AG04450 (cell line): ENCODE data around the gene PLPP3. TPM values are rescaled to one million over a fixed set of nuclear protein-coding genes. Genes with fewer than 3 reads are reported as not detected.

Experiments used
- CTCF ChIA-PET: fragments of 300-600, 350-600 bp; formaldehyde crosslinking; extraction: SDS; loops from one replicate; lab custom pipeline; 2022; ENCODE audit warnings: antibody characterized with exemption, inconsistent platforms; lab: Charles Lee
- POLR2A ChIA-PET: fragments of 350-600 bp; formaldehyde crosslinking; extraction: SDS; loops from one replicate; lab custom pipeline; 2021; ENCODE audit warnings: antibody characterized with exemption, inconsistent platforms; lab: Yijun Ruan, JAX
- DNase-seq: peaks from one replicate; pipeline ENCODE4 v3.0.0-alpha.2; 2011; ENCODE audit warnings: low read depth, low spot score
- H3K27ac ChIP-seq: one replicate; pipeline ENCODE4 v1.5.1; 2012; ENCODE audit warnings: low read depth, low read length, control low read depth
- H3K27me3 ChIP-seq: one replicate; pipeline ENCODE4 v1.6.0; 2012; ENCODE audit warnings: low read length; ENCODE audit not compliant: control insufficient read depth, insufficient read depth
- H3K4me3 ChIP-seq: 2 replicates; pipeline ENCODE4 v1.5.1; 2011; ENCODE audit warnings: mild to moderate bottlenecking, low read depth, low read length, control low read depth
- H3K9me3 ChIP-seq: 2 replicates; pipeline ENCODE4 v1.5.1; 2012; ENCODE audit warnings: low read length; ENCODE audit not compliant: control insufficient read depth, insufficient read depth
- polyA plus RNA-seq: library from polyadenylated mRNA; depleted of rRNA; stranded (reverse); fragments of >200 nt; gene quantifications from 2 replicates; pipeline ENCODE4 v1.2.3, GENCODE V29; 2011
- TF ChIP-seq, protein P1 (sequence below): IDR thresholded peaks from 2 replicates; pipeline ENCODE4 v1.5.1; 2011; ENCODE audit warnings: low read depth, low read length, control low read depth, inconsistent platforms

The PLPP3 gene
- polyA plus RNA-seq, 1 experiment = 210 TPM

DNA sequence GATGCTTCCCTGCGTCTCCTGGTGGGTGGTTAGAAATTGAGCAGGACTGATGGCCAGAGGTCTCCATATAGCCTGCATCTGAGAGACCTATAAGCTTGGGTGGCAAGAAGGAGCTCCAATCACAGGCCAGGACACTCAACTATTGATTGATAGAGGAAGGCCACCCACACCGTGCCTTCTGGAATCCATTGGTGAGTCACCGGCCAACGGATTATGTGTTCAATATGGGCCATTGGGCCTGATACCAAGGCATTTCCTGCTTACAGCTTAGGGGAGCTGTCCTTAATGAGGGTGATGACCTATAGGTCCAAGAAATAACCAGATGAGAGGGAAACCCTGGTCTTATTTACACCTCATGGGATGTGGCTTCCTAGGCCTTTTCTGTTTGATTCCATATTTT, 115.1 kb downstream of the PLPP3 start:
- no peak for DNase-seq
- POLR2A ChIA-PET = no interaction called here
- H3K27ac ChIP-seq = no peak overlapping the region
- H3K4me3 ChIP-seq = no peak overlapping the region
- no peaks in the 10 kb centered on the region for H3K9me3 ChIP-seq
- CTCF ChIA-PET = no interaction called here
- TF ChIP-seq, protein P1, sequence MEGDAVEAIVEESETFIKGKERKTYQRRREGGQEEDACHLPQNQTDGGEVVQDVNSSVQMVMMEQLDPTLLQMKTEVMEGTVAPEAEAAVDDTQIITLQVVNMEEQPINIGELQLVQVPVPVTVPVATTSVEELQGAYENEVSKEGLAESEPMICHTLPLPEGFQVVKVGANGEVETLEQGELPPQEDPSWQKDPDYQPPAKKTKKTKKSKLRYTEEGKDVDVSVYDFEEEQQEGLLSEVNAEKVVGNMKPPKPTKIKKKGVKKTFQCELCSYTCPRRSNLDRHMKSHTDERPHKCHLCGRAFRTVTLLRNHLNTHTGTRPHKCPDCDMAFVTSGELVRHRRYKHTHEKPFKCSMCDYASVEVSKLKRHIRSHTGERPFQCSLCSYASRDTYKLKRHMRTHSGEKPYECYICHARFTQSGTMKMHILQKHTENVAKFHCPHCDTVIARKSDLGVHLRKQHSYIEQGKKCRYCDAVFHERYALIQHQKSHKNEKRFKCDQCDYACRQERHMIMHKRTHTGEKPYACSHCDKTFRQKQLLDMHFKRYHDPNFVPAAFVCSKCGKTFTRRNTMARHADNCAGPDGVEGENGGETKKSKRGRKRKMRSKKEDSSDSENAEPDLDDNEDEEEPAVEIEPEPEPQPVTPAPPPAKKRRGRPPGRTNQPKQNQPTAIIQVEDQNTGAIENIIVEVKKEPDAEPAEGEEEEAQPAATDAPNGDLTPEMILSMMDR = no peak
- no peaks in the 10 kb centered on the region for H3K27me3 ChIP-seq

DNA sequence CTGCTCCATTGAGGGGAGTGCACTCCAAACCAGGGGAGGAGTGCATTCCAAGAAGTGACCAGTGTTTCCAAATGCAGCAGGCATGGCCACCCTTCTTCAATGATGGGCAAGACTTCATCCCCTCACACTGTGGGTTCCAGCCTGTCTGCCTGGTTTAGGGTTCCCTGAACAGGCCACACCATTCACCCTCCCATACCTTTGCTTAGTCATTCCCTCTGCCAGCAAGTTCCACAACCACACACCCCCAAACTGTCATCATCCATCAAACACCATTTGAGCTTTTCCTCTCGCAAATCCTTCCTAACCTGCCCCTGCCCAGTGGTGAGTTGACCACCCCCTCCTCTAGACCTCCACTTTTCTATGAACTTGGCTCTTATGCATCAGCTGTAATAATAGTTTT, 116.0 kb downstream of the PLPP3 start:
- Histone ChIP-seq H3K27ac (no peak overlapping the region), H3K27me3 (no peaks in the 10 kb centered on the region), H3K4me3 (no peak overlapping the region), H3K9me3 (no peaks in the 10 kb centered on the region)
- ChIA-PET CTCF (no interaction called here), POLR2A (no interaction called here)
- no peak for DNase-seq
- TF ChIP-seq, protein P1 = no peak

DNA sequence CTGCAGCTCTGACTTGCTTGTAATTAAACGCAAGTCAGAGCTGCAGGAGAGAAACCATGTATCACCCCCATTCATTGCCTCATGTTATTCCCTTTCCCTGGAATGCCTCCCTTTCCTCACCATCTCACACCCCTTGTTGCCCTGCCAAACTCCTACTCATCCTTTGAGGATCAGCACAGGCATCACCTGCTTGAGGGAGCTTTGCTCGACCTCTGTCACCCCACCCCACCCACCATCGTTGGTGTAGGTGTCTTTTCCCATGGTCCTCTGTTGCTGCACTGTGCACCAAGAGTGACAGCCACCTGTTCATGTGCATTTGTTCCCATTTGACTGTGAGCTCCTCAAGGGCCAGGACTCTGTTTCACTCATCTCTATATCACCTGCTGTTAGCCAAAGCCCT, 117.2 kb downstream of the PLPP3 start:
- POLR2A ChIA-PET = no interaction called here
- TF ChIP-seq, protein P1 = no peak
- Histone ChIP-seq H3K27me3 (no peaks in the 10 kb centered on the region), H3K4me3 (no peak overlapping the region), H3K9me3 (no peaks in the 10 kb centered on the region), H3K27ac (no peak overlapping the region)
- CTCF ChIA-PET = interaction anchor here (0.7 kb wide), 1 partner anchor 18 kb away, joined by 5 read pairs; no protein-coding TSS in a partner anchor
- no peak for DNase-seq

DNA sequence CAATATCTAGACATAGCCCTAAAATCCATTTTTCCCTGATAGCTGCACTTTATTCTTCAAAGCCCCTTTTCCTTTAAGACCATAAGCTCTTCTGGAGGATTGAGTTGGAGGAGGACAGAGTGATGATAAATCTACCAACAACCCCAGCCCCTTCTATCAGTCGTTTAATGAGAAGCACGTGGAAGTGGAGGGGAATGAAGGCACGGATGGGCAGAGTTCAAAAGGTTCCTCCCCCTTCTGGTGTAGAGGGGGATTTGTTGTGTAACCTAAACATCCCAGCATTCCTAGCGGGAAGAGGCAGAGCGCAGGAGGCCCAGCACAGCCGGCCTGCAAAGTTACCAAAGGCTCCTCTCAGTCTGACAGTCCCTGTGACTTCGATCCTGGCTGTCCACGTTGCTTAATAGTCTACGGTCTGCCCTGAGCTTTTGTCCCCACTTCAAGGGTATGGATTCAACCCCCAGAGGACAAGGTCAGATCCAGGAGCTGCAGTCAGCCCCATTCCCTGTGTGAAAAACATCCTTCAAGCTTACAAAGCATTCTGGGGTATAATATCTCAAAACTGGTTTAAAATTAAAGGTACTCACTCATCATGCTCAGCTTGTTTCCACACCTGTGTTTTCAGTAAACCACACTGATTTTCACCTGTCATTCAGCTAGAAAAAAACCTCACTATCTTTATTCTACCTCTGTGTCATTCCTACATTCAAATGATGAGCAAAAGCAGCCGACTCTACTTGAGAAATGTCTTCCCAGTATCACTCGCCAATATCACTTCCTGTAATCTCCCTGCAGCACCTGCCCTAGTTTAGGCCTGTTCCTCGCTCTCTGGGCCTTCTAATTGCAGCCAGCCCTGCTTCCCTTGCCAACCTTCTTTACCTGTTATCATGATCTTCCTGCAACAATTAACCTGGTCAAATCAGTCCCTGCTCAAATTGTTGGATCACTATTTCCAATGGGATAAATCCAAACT, 117.9 kb downstream of the PLPP3 start:
- Histone ChIP-seq H3K27me3 (no peaks in the 10 kb centered on the region), H3K9me3 (no peaks in the 10 kb centered on the region), H3K27ac (no peak overlapping the region), H3K4me3 (no peak overlapping the region)
- CTCF ChIA-PET = interaction anchor here (0.5 kb wide), 1 partner anchor 16 kb away, joined by 4 read pairs; no protein-coding TSS in a partner anchor
- TF ChIP-seq, protein P1 = no peak
- POLR2A ChIA-PET = no interaction called here
- no peak for DNase-seq

DNA sequence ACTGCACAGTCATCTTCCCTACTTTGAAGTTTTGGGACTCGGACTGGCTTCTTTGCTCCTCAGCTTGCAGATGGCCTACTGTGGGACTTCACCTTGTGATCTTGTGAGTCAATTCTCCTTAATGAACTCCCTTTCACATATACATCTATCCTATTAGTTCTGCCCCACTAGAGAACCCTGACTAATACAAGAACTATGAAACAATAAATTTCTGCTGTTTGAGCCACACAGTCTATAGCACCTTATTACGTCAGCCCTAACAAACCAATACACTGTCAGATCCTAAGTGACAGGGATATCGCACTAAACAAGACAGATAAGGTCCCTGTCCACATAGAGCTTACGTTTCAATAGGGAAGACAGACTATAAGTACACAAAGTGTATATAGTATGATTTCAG, 120.1 kb downstream of the PLPP3 start:
- H3K27ac ChIP-seq = no peak overlapping the region
- H3K4me3 ChIP-seq = no peak overlapping the region
- no peaks in the 10 kb centered on the region for H3K9me3 ChIP-seq
- POLR2A ChIA-PET = no interaction called here
- H3K27me3 ChIP-seq = no peaks in the 10 kb centered on the region
- CTCF ChIA-PET = no interaction called here
- TF ChIP-seq, protein P1 = no peak
- no peak for DNase-seq
